Keratinocyte (primary cell): ENCODE data around the gene PRKAR1B. TPM values are rescaled to one million over a fixed set of nuclear protein-coding genes. Genes with fewer than 3 reads are reported as not detected.

Experiments used
- DNase-seq: peaks from one replicate; pipeline ENCODE4 v3.0.0-alpha.2; 2011; ENCODE audit warnings: low read depth, missing footprints, low spot score
- FAIRE-seq: peaks from 2 replicates; lab custom pipeline; 2011; peaks lifted over from hg19 to GRCh38; lab: Jason Lieb, UNC
- H2AFZ ChIP-seq: 2 replicates; pipeline ENCODE4 v1.6.0; 2012; ENCODE audit warnings: low read length, control low read depth, inconsistent platforms; ENCODE audit not compliant: control insufficient read depth
- H3K27ac ChIP-seq: 2 replicates; pipeline ENCODE4 v1.5.1; 2011; ENCODE audit warnings: low read length; ENCODE audit not compliant: control insufficient read depth, insufficient read depth
- H3K27me3 ChIP-seq: 3 replicates; pipeline ENCODE4 v1.6.0; 2011; ENCODE audit warnings: low read length; ENCODE audit not compliant: control insufficient read depth, insufficient read depth; ENCODE audit errors: extremely low read depth
- H3K36me3 ChIP-seq, 2 experiments: 2 replicates in 1 of 2; 3 replicates in 1 of 2; pipeline ENCODE4 v1.5.1; 2011; ENCODE audit warnings: low read length in 2 of 2, mild to moderate bottlenecking in 1 of 2; ENCODE audit not compliant: control insufficient read depth in 2 of 2, insufficient read depth in 2 of 2; ENCODE audit errors: extremely low read depth in 1 of 2
- H3K4me1 ChIP-seq: 3 replicates; pipeline ENCODE4 v1.5.1; 2011; ENCODE audit warnings: low read length; ENCODE audit not compliant: control insufficient read depth, insufficient read depth; ENCODE audit errors: extremely low read depth
- H3K4me2 ChIP-seq: 3 replicates; pipeline ENCODE4 v1.6.0; 2011; ENCODE audit warnings: low read depth, low read length; ENCODE audit not compliant: control insufficient read depth, insufficient read depth; ENCODE audit errors: extremely low read depth
- H3K4me3 ChIP-seq, 3 experiments: fragments of 200-600 bp in 1 of 3; sonication (generic) in 1 of 3; 2 replicates in 2 of 3; 3 replicates in 1 of 3; pipeline ENCODE4 v1.5.1; 2011 to 2016; ENCODE audit warnings: low read length in 3 of 3, mild to moderate bottlenecking in 3 of 3, control low read depth in 2 of 3, inconsistent platforms in 1 of 3, low read depth in 1 of 3, mixed read lengths in 1 of 3, mixed run types in 1 of 3, moderate library complexity in 1 of 3; ENCODE audit not compliant: control insufficient read depth in 2 of 3, insufficient read depth in 2 of 3; ENCODE audit errors: extremely low read depth in 1 of 3
- H3K79me2 ChIP-seq: 2 replicates; pipeline ENCODE4 v1.6.0; 2012; ENCODE audit warnings: low read length; ENCODE audit not compliant: control insufficient read depth, insufficient read depth
- H3K9ac ChIP-seq: 3 replicates; pipeline ENCODE4 v1.6.0; 2011; ENCODE audit warnings: low read length; ENCODE audit not compliant: control insufficient read depth, insufficient read depth; ENCODE audit errors: extremely low read depth
- H3K9me1 ChIP-seq: 3 replicates; pipeline ENCODE4 v1.6.0; 2011; ENCODE audit warnings: low read length; ENCODE audit not compliant: control insufficient read depth, insufficient read depth; ENCODE audit errors: extremely low read depth
- H3K9me3 ChIP-seq: 2 replicates; pipeline ENCODE4 v1.5.1; 2012; ENCODE audit warnings: low read depth, low read length; ENCODE audit not compliant: control insufficient read depth
- H4K20me1 ChIP-seq: 3 replicates; pipeline ENCODE4 v1.6.0; 2011; ENCODE audit warnings: low read length; ENCODE audit not compliant: control insufficient read depth, insufficient read depth; ENCODE audit errors: extremely low read depth
- EZH2 ChIP-seq: IDR thresholded peaks from one replicate; pipeline ENCODE4 v1.6.1; 2012; ENCODE audit warnings: inconsistent platforms, mild to moderate bottlenecking, low read length, moderate library complexity
- dilution Hi-C: fragments of 300-500 bp; cut with MboI; formaldehyde crosslinking; loops from one replicate; pipeline ENCODE4 v1.7.0; 2020; ENCODE audit warnings: low sequenced_read_pairs; ENCODE audit not compliant: extremely low pct_ligation_motif_present
- polyA plus RNA-seq, 5 experiments: library from polyadenylated mRNA; depleted of rRNA in 3 of 5; stranded (reverse) in 3 of 5; stranded (forward) in 1 of 5; unstranded in 1 of 5; fragments of >200 nt; gene quantifications; 1 replicate in 1 of 5; 2 replicates in 3 of 5; 3 replicates in 1 of 5; pipeline versions ENCODE4 v1.2.1 to v1.2.3, GENCODE V29; 2011 to 2012; ENCODE audit warnings: missing spikeins in 2 of 5, low read depth in 1 of 5, low replicate concordance in 1 of 5
- TF ChIP-seq, protein P1 (sequence below), 3 experiments: IDR thresholded peaks in 1 of 3; conservative IDR thresholded peaks in 1 of 3; optimal IDR thresholded peaks in 1 of 3; 2 replicates in 2 of 3; 3 replicates in 1 of 3; pipeline versions ENCODE3 to v1.5.1; 2011; ENCODE audit warnings: low read length in 3 of 3, mild to moderate bottlenecking in 3 of 3, moderate library complexity in 2 of 3, control low read depth in 1 of 3, inconsistent platforms in 1 of 3; ENCODE audit not compliant: insufficient read depth in 2 of 3; ENCODE audit errors: extremely low read depth in 1 of 3

PRKAR1B gene
- polyA plus RNA-seq, 1 donor (not counting 4 experiments of a cell fraction or from before 2014, with no cell fraction given), result 10.8 TPM

DNA sequence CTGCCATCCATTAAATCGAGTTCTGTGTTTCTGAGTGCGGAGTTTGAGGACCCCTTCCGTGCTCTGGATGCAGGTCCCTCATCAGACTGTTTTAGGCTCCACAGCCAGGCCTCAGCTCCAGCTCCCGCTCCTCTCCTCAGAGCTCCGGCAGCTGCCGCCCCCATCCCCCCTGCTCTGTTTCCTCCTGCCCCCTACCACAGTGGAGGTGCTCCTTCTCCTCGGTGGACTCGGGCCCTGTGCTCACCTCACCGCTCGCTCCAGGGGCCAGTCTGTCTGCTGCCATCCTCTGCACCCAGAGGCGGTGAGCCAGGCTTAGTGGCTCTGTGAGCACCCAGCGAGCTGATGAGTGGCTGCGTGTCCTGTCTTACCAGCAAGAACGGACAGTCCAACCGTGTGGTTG is 21.4 kb upstream of the PRKAR1B start:
- H3K79me2 ChIP-seq, result peaks cover 27% of the 10 kb centered on the region

GRCh38 chr7:747186-747585 is 20.1 kb upstream of the PRKAR1B start:
- H3K36me3 ChIP-seq, result peaks cover 14 to 15% of the 10 kb centered on the region in 2 experiments
- peaks cover 27% of the 10 kb centered on the region for H3K79me2 ChIP-seq
- H2AFZ ChIP-seq, result no peak overlapping the region
- peaks cover 2% of the 10 kb centered on the region for H3K9me1 ChIP-seq
- DNase-seq (no peak), FAIRE-seq (no peak)
- TF ChIP-seq, protein P1, sequence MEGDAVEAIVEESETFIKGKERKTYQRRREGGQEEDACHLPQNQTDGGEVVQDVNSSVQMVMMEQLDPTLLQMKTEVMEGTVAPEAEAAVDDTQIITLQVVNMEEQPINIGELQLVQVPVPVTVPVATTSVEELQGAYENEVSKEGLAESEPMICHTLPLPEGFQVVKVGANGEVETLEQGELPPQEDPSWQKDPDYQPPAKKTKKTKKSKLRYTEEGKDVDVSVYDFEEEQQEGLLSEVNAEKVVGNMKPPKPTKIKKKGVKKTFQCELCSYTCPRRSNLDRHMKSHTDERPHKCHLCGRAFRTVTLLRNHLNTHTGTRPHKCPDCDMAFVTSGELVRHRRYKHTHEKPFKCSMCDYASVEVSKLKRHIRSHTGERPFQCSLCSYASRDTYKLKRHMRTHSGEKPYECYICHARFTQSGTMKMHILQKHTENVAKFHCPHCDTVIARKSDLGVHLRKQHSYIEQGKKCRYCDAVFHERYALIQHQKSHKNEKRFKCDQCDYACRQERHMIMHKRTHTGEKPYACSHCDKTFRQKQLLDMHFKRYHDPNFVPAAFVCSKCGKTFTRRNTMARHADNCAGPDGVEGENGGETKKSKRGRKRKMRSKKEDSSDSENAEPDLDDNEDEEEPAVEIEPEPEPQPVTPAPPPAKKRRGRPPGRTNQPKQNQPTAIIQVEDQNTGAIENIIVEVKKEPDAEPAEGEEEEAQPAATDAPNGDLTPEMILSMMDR (optimal IDR thresholded peaks at IDR 0.05 in 1 of 3, IDR thresholded peaks at IDR 0.05 in 1 of 3, conservative IDR thresholded peaks at IDR 0.05 in 1 of 3; ENCODE audit: extremely low read depth in 1 of 3, insufficient read depth in 2 of 3, low read length in 3 of 3), result no peak
- no peak for TF ChIP-seq EZH2
- no peaks in the 10 kb centered on the region for H3K27me3 ChIP-seq
- dilution Hi-C loops, result no loop called here
- no peak overlapping the region for H3K4me2 ChIP-seq
- H3K27ac ChIP-seq, result no peak overlapping the region
- H3K9ac ChIP-seq, result no peak overlapping the region
- H4K20me1 ChIP-seq, result peaks cover 2% of the 10 kb centered on the region
- peaks cover 2% of the 10 kb centered on the region for H3K9me3 ChIP-seq
- H3K4me1 ChIP-seq, result peaks cover 3% of the 10 kb centered on the region
- H3K4me3 ChIP-seq, result no peak overlapping the region

More for the DNA sequence above, 21.4 kb upstream of the PRKAR1B start:
- H3K4me2 ChIP-seq, result no peak overlapping the region
- H3K27me3 ChIP-seq, result no peaks in the 10 kb centered on the region
- no peak for DNase-seq
- peaks cover 16 to 19% of the 10 kb centered on the region in 2 experiments for H3K36me3 ChIP-seq
- peaks cover 2% of the 10 kb centered on the region for H4K20me1 ChIP-seq
- H3K4me3 ChIP-seq, result no peak overlapping the region
- H3K9me3 ChIP-seq, result peaks cover 2% of the 10 kb centered on the region
- dilution Hi-C loops, result no loop called here
- no peak overlapping the region for H3K27ac ChIP-seq
- TF ChIP-seq EZH2, result no peak
- TF ChIP-seq, protein P1 (optimal IDR thresholded peaks at IDR 0.05 in 1 of 3, IDR thresholded peaks at IDR 0.05 in 1 of 3, conservative IDR thresholded peaks at IDR 0.05 in 1 of 3; ENCODE audit: extremely low read depth in 1 of 3, insufficient read depth in 2 of 3, low read length in 3 of 3), result no peak
- peaks cover 2% of the 10 kb centered on the region for H3K9me1 ChIP-seq
- no peaks in the 10 kb centered on the region for H3K4me1 ChIP-seq
- H3K9ac ChIP-seq, result no peak overlapping the region
- no peak overlapping the region for H2AFZ ChIP-seq
- no peak for FAIRE-seq
